ENCODE measurements around the gene MAN2A2. TPM values are rescaled to one million over a fixed set of nuclear protein-coding genes. Genes with fewer than 3 reads are reported as not detected.

The MAN2A2 gene
- total RNA-seq, 1 experiment from 2014 or later: 31.0 TPM

DNA sequence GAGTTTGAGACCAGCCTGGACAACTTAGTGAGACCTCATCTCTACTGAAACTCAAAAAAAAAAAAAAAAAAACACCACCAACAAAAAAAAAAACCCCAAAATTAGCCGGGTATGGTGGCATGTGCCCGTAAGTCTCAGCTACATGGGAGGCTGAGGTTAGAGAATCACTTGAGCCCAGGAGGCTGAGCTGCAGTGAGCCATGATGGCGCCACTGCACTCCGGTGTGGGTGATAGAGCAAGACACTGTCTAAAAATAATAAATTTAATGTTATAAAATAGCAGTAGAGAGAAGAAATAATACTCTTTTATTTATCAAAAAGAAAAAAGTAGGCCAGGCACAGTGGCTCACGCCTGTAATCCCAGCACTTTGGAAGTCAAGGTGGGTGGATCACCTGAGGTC is 69.0 kb downstream of the MAN2A2 start:
- Mint-ChIP-seq H3K4me3 (no peak overlapping the region), H3K27ac (no peak overlapping the region), H3K36me3 (peaks cover 78% of the 10 kb centered on the region), H3K4me1 (no peaks in the 10 kb centered on the region), H3K27me3 (ENCODE audit: low read depth) (no peaks in the 10 kb centered on the region), H3K9me3 (no peaks in the 10 kb centered on the region)
- CTCF ChIA-PET: interaction anchor here (1.5 kb wide), 1 partner anchor 61 kb away, joined by 5 read pairs; no protein-coding TSS in a partner anchor
- TF ChIP-seq TEAD1 (CRISPR knock-in tag; IDR thresholded peaks at IDR 0.05): no peak
- no peak for TF ChIP-seq ATF2 (CRISPR knock-in tag; IDR thresholded peaks at IDR 0.05; ENCODE audit: borderline replicate concordance, low read depth)
- no peak for TF ChIP-seq ZNF121 (CRISPR knock-in tag; IDR thresholded peaks at IDR 0.05)
- no peak for TF ChIP-seq FOXJ3 (CRISPR knock-in tag; IDR thresholded peaks at IDR 0.05; ENCODE audit: borderline replicate concordance)
- TF ChIP-seq, protein P1, sequence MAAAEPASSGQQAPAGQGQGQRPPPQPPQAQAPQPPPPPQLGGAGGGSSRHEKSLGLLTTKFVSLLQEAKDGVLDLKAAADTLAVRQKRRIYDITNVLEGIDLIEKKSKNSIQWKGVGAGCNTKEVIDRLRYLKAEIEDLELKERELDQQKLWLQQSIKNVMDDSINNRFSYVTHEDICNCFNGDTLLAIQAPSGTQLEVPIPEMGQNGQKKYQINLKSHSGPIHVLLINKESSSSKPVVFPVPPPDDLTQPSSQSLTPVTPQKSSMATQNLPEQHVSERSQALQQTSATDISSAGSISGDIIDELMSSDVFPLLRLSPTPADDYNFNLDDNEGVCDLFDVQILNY (CRISPR knock-in tag; IDR thresholded peaks at IDR 0.05): no peak
- TF ChIP-seq, protein P2, sequence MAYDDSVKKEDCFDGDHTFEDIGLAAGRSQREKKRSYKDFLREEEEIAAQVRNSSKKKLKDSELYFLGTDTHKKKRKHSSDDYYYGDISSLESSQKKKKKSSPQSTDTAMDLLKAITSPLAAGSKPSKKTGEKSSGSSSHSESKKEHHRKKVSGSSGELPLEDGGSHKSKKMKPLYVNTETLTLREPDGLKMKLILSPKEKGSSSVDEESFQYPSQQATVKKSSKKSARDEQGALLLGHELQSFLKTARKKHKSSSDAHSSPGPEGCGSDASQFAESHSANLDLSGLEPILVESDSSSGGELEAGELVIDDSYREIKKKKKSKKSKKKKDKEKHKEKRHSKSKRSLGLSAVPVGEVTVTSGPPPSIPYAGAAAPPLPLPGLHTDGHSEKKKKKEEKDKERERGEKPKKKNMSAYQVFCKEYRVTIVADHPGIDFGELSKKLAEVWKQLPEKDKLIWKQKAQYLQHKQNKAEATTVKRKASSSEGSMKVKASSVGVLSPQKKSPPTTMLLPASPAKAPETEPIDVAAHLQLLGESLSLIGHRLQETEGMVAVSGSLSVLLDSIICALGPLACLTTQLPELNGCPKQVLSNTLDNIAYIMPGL (CRISPR knock-in tag; IDR thresholded peaks at IDR 0.05): no peak
- TF ChIP-seq AFF4 (CRISPR knock-in tag; IDR thresholded peaks at IDR 0.05; ENCODE audit: borderline replicate concordance): no peak
- TF ChIP-seq TP53 (CRISPR knock-in tag; IDR thresholded peaks at IDR 0.05): no peak
- DNase-seq (ENCODE audit: low spot score) (no peak), ATAC-seq (no peak)
- POLR2A ChIA-PET: interaction anchor here (0.6 kb wide), 1 partner anchor 9 kb away, joined by 3 read pairs; no protein-coding TSS in a partner anchor

Other genes starting within 250 kb of the MAN2A2 start
- gene BLM, start 186.0 kb upstream of the MAN2A2 start, total RNA-seq (2021): 29.9 to 40.5 TPM (median 34.8 TPM) in 3 replicates
- 36.8 to 46.3 TPM (median 38.6 TPM) in 3 replicates for gene FURIN, start 34.7 kb upstream of the MAN2A2 start, total RNA-seq (2021)
- 9.7 to 10.2 TPM (median 10.0 TPM) in 3 replicates for gene FES, start 18.8 kb upstream of the MAN2A2 start, total RNA-seq (2021)
- 16.4 to 23.6 TPM (median 21.7 TPM) in 3 replicates for gene HDDC3, start 29.2 kb downstream of the MAN2A2 start, total RNA-seq (2021)
- gene UNC45A, start 32.0 kb downstream of the MAN2A2 start, total RNA-seq (2021): 92.1 to 102 TPM (median 101 TPM) in 3 replicates
- 26.1 to 31.9 TPM (median 27.8 TPM) in 3 replicates for gene RCCD1, start 51.6 kb downstream of the MAN2A2 start, total RNA-seq (2021)
- 114 to 130 TPM (median 121 TPM) in 3 replicates for gene PRC1, start 91.2 kb downstream of the MAN2A2 start, total RNA-seq (2021)
- 18.1 to 21.1 TPM (median 20.7 TPM) in 3 replicates for gene VPS33B, start 119.3 kb downstream of the MAN2A2 start, total RNA-seq (2021)
- gene SV2B, start 197.0 kb downstream of the MAN2A2 start, total RNA-seq (2021): 0.64 to 1.4 TPM (median 0.82 TPM) in 3 replicates

All from WTC11 (cell line).